ENCODE measurements around the gene ACSS2. TPM values are rescaled to one million over a fixed set of nuclear protein-coding genes. Genes with fewer than 3 reads are reported as not detected.

The ACSS2 gene
- total RNA-seq, 1 experiment from 2014 or later: 48.2 TPM

Other genes starting within 250 kb of the ACSS2 start
- gene PIGU, start 199.5 kb upstream of the ACSS2 start, total RNA-seq (2014; rRNA removed; shearing (Covaris generic)): 43.1 and 48.1 TPM in 2 replicates
- 6.3 and 7.1 TPM in 2 replicates for gene TP53INP2, start 172.3 kb upstream of the ACSS2 start, total RNA-seq (2014; rRNA removed; shearing (Covaris generic))
- 9.1 and 10.9 TPM in 2 replicates for gene NCOA6, start 51.0 kb upstream of the ACSS2 start, total RNA-seq (2014; rRNA removed; shearing (Covaris generic))
- gene GGT7, start 3.8 kb upstream of the ACSS2 start, total RNA-seq (2014; rRNA removed; shearing (Covaris generic)): 3.9 and 4.1 TPM in 2 replicates
- gene GSS, start 79.2 kb downstream of the ACSS2 start, total RNA-seq (2014; rRNA removed; shearing (Covaris generic)): 99.5 and 112 TPM in 2 replicates
- gene MYH7B, start 79.3 kb downstream of the ACSS2 start, total RNA-seq (2014; rRNA removed; shearing (Covaris generic)): not detected in 2 replicates
- gene TRPC4AP, start 216.2 kb downstream of the ACSS2 start, total RNA-seq (2014; rRNA removed; shearing (Covaris generic)): 44.9 and 49.5 TPM in 2 replicates